Nephron progenitor cell (in vitro differentiated cells): ENCODE results near the gene DAPK1.

ENCODE experiments used
- DNase-seq: peaks from one replicate; pipeline ENCODE4 v3.0.0; 2021
- H3K27ac Mint-ChIP-seq: 2 replicates; pipeline ENCODE4 v1.8.0; 2021; ENCODE audit warnings: mild to moderate bottlenecking, moderate library complexity, mixed read lengths
- H3K27me3 Mint-ChIP-seq: 2 replicates; pipeline ENCODE4 v1.8.0; 2021; ENCODE audit warnings: mild to moderate bottlenecking, low read depth, mixed read lengths; ENCODE audit not compliant: poor library complexity
- H3K36me3 Mint-ChIP-seq: 2 replicates; pipeline ENCODE4 v1.8.0; 2021; ENCODE audit warnings: low read depth, mixed read lengths
- H3K4me1 Mint-ChIP-seq: 2 replicates; pipeline ENCODE4 v1.8.0; 2021; ENCODE audit warnings: mixed read lengths
- H3K4me3 Mint-ChIP-seq: 2 replicates; pipeline ENCODE4 v1.8.0; 2021; ENCODE audit warnings: mild to moderate bottlenecking, moderate library complexity, mixed read lengths
- H3K9me3 Mint-ChIP-seq: 2 replicates; pipeline ENCODE4 v1.8.0; 2021; ENCODE audit warnings: mild to moderate bottlenecking, moderate library complexity, mixed read lengths
- TF ChIP-seq, protein P1 (sequence below): fragments of 200-600 bp; sonication (generic); IDR thresholded peaks from 2 replicates; pipeline ENCODE4 v1.5.0; 2021; ENCODE audit warnings: antibody characterized with exemption

Gene DAPK1

GRCh38 chr9:87701931-87702421 lies 204.3 kb downstream of the DAPK1 start:
- Mint-ChIP-seq H3K27me3 (no peaks in the 10 kb centered on the region), H3K9me3 (no peaks in the 10 kb centered on the region), H3K4me1 (peaks cover 16% of the 10 kb centered on the region), H3K36me3 (peaks cover 60% of the 10 kb centered on the region), H3K27ac (peak overlapping the region; percentile 85), H3K4me3 (peak overlapping the region; percentile 15)
- peak; percentile 37 for DNase-seq
- TF ChIP-seq, protein P1, sequence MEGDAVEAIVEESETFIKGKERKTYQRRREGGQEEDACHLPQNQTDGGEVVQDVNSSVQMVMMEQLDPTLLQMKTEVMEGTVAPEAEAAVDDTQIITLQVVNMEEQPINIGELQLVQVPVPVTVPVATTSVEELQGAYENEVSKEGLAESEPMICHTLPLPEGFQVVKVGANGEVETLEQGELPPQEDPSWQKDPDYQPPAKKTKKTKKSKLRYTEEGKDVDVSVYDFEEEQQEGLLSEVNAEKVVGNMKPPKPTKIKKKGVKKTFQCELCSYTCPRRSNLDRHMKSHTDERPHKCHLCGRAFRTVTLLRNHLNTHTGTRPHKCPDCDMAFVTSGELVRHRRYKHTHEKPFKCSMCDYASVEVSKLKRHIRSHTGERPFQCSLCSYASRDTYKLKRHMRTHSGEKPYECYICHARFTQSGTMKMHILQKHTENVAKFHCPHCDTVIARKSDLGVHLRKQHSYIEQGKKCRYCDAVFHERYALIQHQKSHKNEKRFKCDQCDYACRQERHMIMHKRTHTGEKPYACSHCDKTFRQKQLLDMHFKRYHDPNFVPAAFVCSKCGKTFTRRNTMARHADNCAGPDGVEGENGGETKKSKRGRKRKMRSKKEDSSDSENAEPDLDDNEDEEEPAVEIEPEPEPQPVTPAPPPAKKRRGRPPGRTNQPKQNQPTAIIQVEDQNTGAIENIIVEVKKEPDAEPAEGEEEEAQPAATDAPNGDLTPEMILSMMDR, result no peak

GRCh38 chr9:87702921-87703320 lies 205.3 kb downstream of the DAPK1 start:
- peaks cover 60% of the 10 kb centered on the region for H3K36me3 Mint-ChIP-seq
- no peak overlapping the region for H3K4me3 Mint-ChIP-seq
- H3K4me1 Mint-ChIP-seq, result peaks cover 16% of the 10 kb centered on the region
- TF ChIP-seq, protein P1, result no peak
- H3K27me3 Mint-ChIP-seq, result no peaks in the 10 kb centered on the region
- H3K9me3 Mint-ChIP-seq, result no peaks in the 10 kb centered on the region
- H3K27ac Mint-ChIP-seq, result peak overlapping the region; percentile 78
- no peak for DNase-seq

DNA sequence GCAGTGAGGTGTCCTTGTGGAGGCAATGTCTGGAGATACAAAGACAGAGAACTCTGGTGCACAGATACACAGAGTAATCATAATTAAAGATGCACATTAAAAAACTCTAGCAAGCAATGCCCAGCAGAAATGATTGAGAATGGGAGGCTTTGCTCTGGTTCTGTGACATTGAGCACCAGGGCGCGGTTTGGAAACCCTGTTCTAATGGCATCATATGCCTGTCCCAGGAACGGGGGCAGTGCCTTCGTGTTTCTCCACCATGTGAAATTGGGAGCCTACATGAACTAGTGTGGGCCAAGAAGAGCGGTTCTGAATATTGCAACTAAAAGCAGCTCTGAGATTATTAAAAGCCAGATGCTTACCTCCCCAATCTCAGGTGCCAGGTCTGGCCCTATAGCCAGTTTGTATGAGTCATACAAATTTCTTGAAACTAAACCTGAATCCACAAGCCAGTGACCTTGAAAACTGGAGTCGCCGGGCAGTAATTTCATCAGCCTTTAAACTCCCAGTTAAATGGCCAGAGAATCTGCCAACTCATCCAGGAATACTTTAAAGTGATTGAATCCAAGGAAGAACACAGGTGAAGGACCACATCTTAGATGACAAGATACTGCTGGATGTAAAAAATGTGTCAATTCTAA lies 206.1 kb downstream of the DAPK1 start:
- H3K4me3 Mint-ChIP-seq, result no peak overlapping the region
- no peak for DNase-seq
- TF ChIP-seq, protein P1, result no peak
- peaks cover 16% of the 10 kb centered on the region for H3K4me1 Mint-ChIP-seq
- no peaks in the 10 kb centered on the region for H3K9me3 Mint-ChIP-seq
- no peaks in the 10 kb centered on the region for H3K27me3 Mint-ChIP-seq
- H3K36me3 Mint-ChIP-seq, result peaks cover 54% of the 10 kb centered on the region
- H3K27ac Mint-ChIP-seq, result peak overlapping the region; percentile 78

DNA sequence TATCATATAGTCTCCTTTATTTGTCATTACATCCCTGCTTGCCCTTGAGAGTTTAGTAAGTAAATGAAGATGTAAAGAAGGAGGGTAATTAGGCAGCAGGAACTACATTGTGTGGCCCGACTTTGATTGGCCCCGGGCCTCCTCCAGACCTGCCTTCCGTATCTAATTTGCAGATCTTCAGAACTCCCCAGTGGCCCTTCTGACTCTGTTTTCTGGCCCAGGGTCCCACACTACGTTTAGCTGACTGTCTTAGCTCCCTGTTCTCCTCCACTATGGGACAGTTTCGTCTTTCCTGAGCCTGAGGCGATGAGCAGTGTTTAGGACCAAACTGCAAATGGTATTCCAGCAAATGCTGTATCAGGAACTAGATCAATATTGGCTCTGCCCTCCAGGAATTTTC lies 206.7 kb downstream of the DAPK1 start:
- TF ChIP-seq, protein P1, result no peak
- Mint-ChIP-seq H3K4me3 (no peak overlapping the region), H3K27me3 (no peaks in the 10 kb centered on the region), H3K9me3 (no peaks in the 10 kb centered on the region), H3K36me3 (peaks cover 49% of the 10 kb centered on the region), H3K4me1 (peaks cover 16% of the 10 kb centered on the region), H3K27ac (no peak overlapping the region)
- DNase-seq, result no peak

GRCh38 chr9:87706066-87706739 lies 208.5 kb downstream of the DAPK1 start:
- Mint-ChIP-seq H3K27ac (no peak overlapping the region), H3K4me3 (no peak overlapping the region), H3K36me3 (peaks cover 39% of the 10 kb centered on the region), H3K27me3 (peaks cover 2% of the 10 kb centered on the region), H3K4me1 (peaks cover 18% of the 10 kb centered on the region), H3K9me3 (no peaks in the 10 kb centered on the region)
- DNase-seq, result no peak
- TF ChIP-seq, protein P1, result no peak
